Thoracic aorta (tissue), 2 donors: ENCODE results near the gene TBC1D23. TPM values are rescaled to one million over a fixed set of nuclear protein-coding genes. Genes with fewer than 3 reads are reported as not detected.

ENCODE experiments used
- ATAC-seq: fragments of 150-250 bp; one replicate; pipeline ENCODE4 v1.8.0; 2017; ENCODE audit warnings: low read depth; ENCODE audit not compliant: insufficient number of reproducible peaks, low FRiP score
- DNase-seq: peaks from one replicate; pipeline ENCODE4 v3.0.0-alpha.2; 2020; ENCODE audit warnings: low spot score
- H3K27ac ChIP-seq, 2 donors: fragments of 200-600 bp; sonication (generic); 1 replicate in 1 of 2; 2 replicates in 1 of 2; pipeline ENCODE4 v1.5.1; 2016; ENCODE audit warnings: mild to moderate bottlenecking in 2 of 2, moderate library complexity in 2 of 2
- H3K27me3 ChIP-seq: fragments of 200-600 bp; sonication (generic); replicated peaks from 2 replicates; pipeline ENCODE4 v1.6.0; 2016; ENCODE audit warnings: mild to moderate bottlenecking; ENCODE audit not compliant: insufficient read depth
- H3K36me3 ChIP-seq: fragments of 200-600 bp; sonication (generic); one replicate; pipeline ENCODE4 v1.5.1; 2016
- H3K4me1 ChIP-seq, 2 donors: fragments of 200-600 bp; sonication (generic); 1 replicate in 1 of 2; 2 replicates in 1 of 2; pipeline versions ENCODE4 v1.5.1 to v1.6.0; 2016; ENCODE audit warnings: low read depth in 2 of 2, mild to moderate bottlenecking in 1 of 2; ENCODE audit not compliant: control insufficient read depth in 1 of 2
- H3K4me3 ChIP-seq: fragments of 200-600 bp; sonication (generic); 2 replicates; pipeline ENCODE4 v1.5.1; 2016; ENCODE audit warnings: mild to moderate bottlenecking
- H3K9me3 ChIP-seq: fragments of 200-600 bp; sonication (generic); 2 replicates; pipeline ENCODE4 v1.5.1; 2016
- CTCF ChIP-seq: fragments of 200-600 bp; sonication (generic); IDR thresholded peaks from one replicate; pipeline ENCODE4 v1.5.1; 2019; ENCODE audit warnings: antibody characterized with exemption
- total RNA-seq, 2 donors: library from RNA; depleted of rRNA; stranded (reverse); fragments of >200 nt; gene quantifications; one replicate each; pipeline versions ENCODE4 v1.1.0 to v1.2.3, GENCODE V29; 2016

Gene TBC1D23
- total RNA-seq, 2 donors from 2014 or later: 22.6 to 53.3 TPM

GRCh38 chr3:100358413-100358812 is 97.6 kb downstream of the TBC1D23 start:
- H3K9me3 ChIP-seq: no peaks in the 10 kb centered on the region

GRCh38 chr3:100359035-100359434 is 98.2 kb downstream of the TBC1D23 start:
- ATAC-seq (no peak), DNase-seq (no peak)
- no peaks in the 10 kb centered on the region for H3K4me1 ChIP-seq
- H3K27ac ChIP-seq: no peak overlapping the region
- H3K9me3 ChIP-seq: no peaks in the 10 kb centered on the region
- no peak for TF ChIP-seq CTCF
- no peaks in the 10 kb centered on the region for H3K27me3 ChIP-seq
- no peak overlapping the region for H3K4me3 ChIP-seq
- peaks cover 6% of the 10 kb centered on the region for H3K36me3 ChIP-seq

More at GRCh38 chr3:100358413-100358812, 97.6 kb downstream of the TBC1D23 start:
- no peak for TF ChIP-seq CTCF
- Histone ChIP-seq H3K27ac (no peak overlapping the region), H3K4me3 (no peak overlapping the region), H3K4me1 (no peaks in the 10 kb centered on the region), H3K36me3 (peaks cover 7% of the 10 kb centered on the region), H3K27me3 (no peaks in the 10 kb centered on the region)
- ATAC-seq (no peak), DNase-seq (no peak)

- H3K27me3 ChIP-seq: no peaks in the 10 kb centered on the region
- no peak for TF ChIP-seq CTCF
- no peak overlapping the region for H3K27ac ChIP-seq
- no peak overlapping the region for H3K4me3 ChIP-seq
- DNase-seq (no peak), ATAC-seq (no peak)
- no peaks in the 10 kb centered on the region for H3K4me1 ChIP-seq
- peaks cover 4% of the 10 kb centered on the region for H3K36me3 ChIP-seq
- no peaks in the 10 kb centered on the region for H3K9me3 ChIP-seq
These were observed 100.1 kb downstream of the TBC1D23 start for GRCh38 chr3:100360757-100361496.

GRCh38 chr3:100361897-100362296 is 101.1 kb downstream of the TBC1D23 start:
- H3K36me3 ChIP-seq: peaks cover 9% of the 10 kb centered on the region
- TF ChIP-seq CTCF: no peak
- H3K9me3 ChIP-seq: no peaks in the 10 kb centered on the region

GRCh38 chr3:100364421-100364820 is 103.6 kb downstream of the TBC1D23 start:
- H3K27me3 ChIP-seq: no peaks in the 10 kb centered on the region
- DNase-seq (no peak), ATAC-seq (no peak)
- H3K4me3 ChIP-seq: no peak overlapping the region
- H3K36me3 ChIP-seq: peaks cover 13% of the 10 kb centered on the region
- no peaks in the 10 kb centered on the region for H3K9me3 ChIP-seq
- peaks cover 0 to 10% of the 10 kb centered on the region in 2 donors for H3K4me1 ChIP-seq
- H3K27ac ChIP-seq: no peak overlapping the region
- no peak for TF ChIP-seq CTCF

More at GRCh38 chr3:100361897-100362296, 101.1 kb downstream of the TBC1D23 start:
- DNase-seq (no peak), ATAC-seq (no peak)
- Histone ChIP-seq H3K4me1 (no peaks in the 10 kb centered on the region), H3K27me3 (no peaks in the 10 kb centered on the region), H3K4me3 (no peak overlapping the region), H3K27ac (no peak overlapping the region)
